DOHH2 (cell line): ENCODE results near the gene MYO18B.
A peak's percentile ranks its signal among the peaks of the same experiment; 100 is the strongest.

Source experiments
- H3F3A ChIP-seq: fragments of 200-600 bp; sonication (generic), shearing (Covaris generic); 2 replicates; pipeline ENCODE4 v1.6.0; 2016; ENCODE audit warnings: antibody characterized with exemption, mild to moderate bottlenecking; ENCODE audit not compliant: control insufficient read depth, insufficient read depth
- H3K27ac ChIP-seq: fragments of 200-600 bp; sonication (generic); 2 replicates; pipeline ENCODE4 v1.5.1; 2014; ENCODE audit warnings: low read depth, mild to moderate bottlenecking, low read length, moderate library complexity
- H3K27me3 ChIP-seq: fragments of 200-600 bp; sonication (generic); 2 replicates; pipeline ENCODE4 v1.6.1; 2014; ENCODE audit warnings: mild to moderate bottlenecking, low read length, mixed read lengths; ENCODE audit not compliant: control insufficient read depth
- H3K36me3 ChIP-seq: fragments of 200-600 bp; sonication (generic); 2 replicates; pipeline ENCODE4 v1.6.1; 2014; ENCODE audit warnings: mild to moderate bottlenecking, low read length, moderate library complexity, mixed read lengths; ENCODE audit not compliant: control insufficient read depth
- H3K4me1 ChIP-seq: fragments of 200-600 bp; sonication (generic); 2 replicates; pipeline ENCODE4 v1.6.1; 2014; ENCODE audit warnings: mild to moderate bottlenecking, low read length, mixed read lengths; ENCODE audit not compliant: control insufficient read depth
- H3K4me2 ChIP-seq: fragments of 200-600 bp; sonication (generic); 2 replicates; pipeline ENCODE4 v1.6.0; 2014; ENCODE audit warnings: mild to moderate bottlenecking, low read length, moderate library complexity
- H3K4me3 ChIP-seq: fragments of 200-600 bp; sonication (generic); 2 replicates; pipeline ENCODE4 v1.5.1; 2014; ENCODE audit warnings: mild to moderate bottlenecking, low read length, mixed read lengths
- H3K79me2 ChIP-seq: fragments of 200-600 bp; sonication (generic); 2 replicates; pipeline ENCODE4 v1.6.1; 2014; ENCODE audit warnings: mild to moderate bottlenecking, low read length, mixed read lengths; ENCODE audit not compliant: control insufficient read depth
- H3K9me2 ChIP-seq: fragments of 200-600 bp; sonication (generic); replicated peaks from 2 replicates; pipeline ENCODE4 v1.6.1; 2014; ENCODE audit warnings: mild to moderate bottlenecking, low read length, mixed read lengths; ENCODE audit not compliant: control insufficient read depth
- H3K9me3 ChIP-seq: fragments of 200-600 bp; sonication (generic); 2 replicates; pipeline ENCODE4 v1.6.1; 2014; ENCODE audit warnings: antibody characterized with exemption, low read length, mixed read lengths; ENCODE audit not compliant: control insufficient read depth, insufficient read depth
- H4K20me1 ChIP-seq: fragments of 200-600 bp; sonication (generic); 2 replicates; pipeline ENCODE4 v1.6.0; 2014; ENCODE audit warnings: low read depth, mild to moderate bottlenecking, antibody characterized with exemption, low read length, moderate library complexity; ENCODE audit not compliant: control insufficient read depth, insufficient read depth
- CTCF ChIP-seq: fragments of 200-600 bp; sonication (generic); IDR thresholded peaks from one replicate; pipeline ENCODE4 v1.5.1; 2014; ENCODE audit warnings: antibody characterized with exemption, mild to moderate bottlenecking, low read depth, low read length; ENCODE audit not compliant: poor library complexity, severe bottlenecking
- EZH2phosphoT487 ChIP-seq: fragments of 200-600 bp; sonication (generic); IDR thresholded peaks from 2 replicates; pipeline ENCODE4 v1.6.1; 2017; ENCODE audit warnings: borderline replicate concordance, mild to moderate bottlenecking, antibody characterized with exemption, low read length, moderate library complexity, mixed read lengths

The MYO18B gene

DNA sequence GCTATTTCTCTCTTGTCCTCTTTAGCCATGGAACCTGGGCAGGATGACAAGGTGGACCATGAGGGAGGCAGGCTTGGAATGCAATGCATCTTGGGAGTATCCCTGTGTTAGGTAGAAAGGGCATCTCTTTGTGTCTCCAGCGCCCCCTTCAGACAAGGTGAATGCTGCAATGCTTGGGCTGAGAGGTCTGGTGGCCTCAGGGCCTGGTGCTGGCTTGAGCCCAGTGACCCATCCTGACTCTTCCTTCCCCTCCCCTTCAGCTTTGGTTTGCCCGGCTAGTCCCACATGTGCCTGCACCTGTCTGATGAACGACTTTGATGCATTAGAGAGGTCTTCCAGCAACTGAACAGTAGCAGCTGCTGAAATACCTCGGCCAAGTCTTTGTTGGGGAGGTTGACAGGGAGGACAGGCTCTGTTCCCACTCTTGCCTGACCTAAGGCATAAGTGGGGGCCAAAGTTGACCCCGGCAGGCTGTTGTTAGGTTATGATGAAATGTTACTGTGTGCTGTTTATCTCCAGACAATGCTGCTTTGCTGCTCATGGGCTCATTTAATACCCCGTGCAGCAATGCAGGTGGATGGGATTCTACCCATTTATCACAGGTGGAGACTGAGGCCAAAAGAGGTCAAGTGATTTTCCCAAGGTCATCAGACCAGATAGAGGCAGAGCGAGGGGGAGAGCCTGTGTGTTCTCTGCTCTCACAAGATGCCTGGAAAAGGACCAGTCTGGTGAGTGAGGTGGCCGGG lies 22.5 kb downstream of the MYO18B start:
- H3K9me3 ChIP-seq: peaks cover 11% of the 10 kb centered on the region
- H4K20me1 ChIP-seq: no peaks in the 10 kb centered on the region
- H3K4me3 ChIP-seq: no peak overlapping the region
- no peaks in the 10 kb centered on the region for H3K27me3 ChIP-seq
- H3K79me2 ChIP-seq: no peaks in the 10 kb centered on the region
- H3K4me1 ChIP-seq: no peaks in the 10 kb centered on the region
- no peaks in the 10 kb centered on the region for H3K36me3 ChIP-seq
- no peaks in the 10 kb centered on the region for H3K9me2 ChIP-seq
- no peak overlapping the region for H3K27ac ChIP-seq
- H3F3A ChIP-seq: no peaks in the 10 kb centered on the region
- H3K4me2 ChIP-seq: no peak overlapping the region
- peak; percentile 23 for TF ChIP-seq CTCF
- TF ChIP-seq EZH2phosphoT487: no peak

DNA sequence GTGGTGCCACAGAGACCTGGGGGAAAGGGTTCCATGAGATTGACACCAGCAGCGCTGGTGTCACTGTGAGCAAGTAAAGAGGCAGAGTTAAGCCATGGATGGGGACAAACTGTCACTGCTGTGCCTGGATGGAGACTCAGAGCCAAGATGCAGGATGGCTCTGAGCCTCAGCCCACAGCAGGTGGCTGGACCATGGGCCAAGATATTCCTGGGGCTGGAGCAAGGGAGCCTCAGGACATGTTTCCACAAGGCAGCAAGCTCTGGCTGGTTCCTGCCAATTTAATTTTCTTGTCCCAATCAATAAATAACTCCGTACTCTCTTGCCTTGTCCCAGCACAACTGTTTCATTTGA lies 23.0 kb downstream of the MYO18B start:
- Histone ChIP-seq H3K4me2 (no peak overlapping the region), H3K9me2 (no peaks in the 10 kb centered on the region), H3F3A (no peaks in the 10 kb centered on the region), H3K79me2 (no peaks in the 10 kb centered on the region), H3K27me3 (no peaks in the 10 kb centered on the region), H3K9me3 (peaks cover 11% of the 10 kb centered on the region), H4K20me1 (no peaks in the 10 kb centered on the region), H3K4me3 (no peak overlapping the region), H3K36me3 (no peaks in the 10 kb centered on the region), H3K4me1 (no peaks in the 10 kb centered on the region), H3K27ac (no peak overlapping the region)
- TF ChIP-seq CTCF (no peak), EZH2phosphoT487 (no peak)

DNA sequence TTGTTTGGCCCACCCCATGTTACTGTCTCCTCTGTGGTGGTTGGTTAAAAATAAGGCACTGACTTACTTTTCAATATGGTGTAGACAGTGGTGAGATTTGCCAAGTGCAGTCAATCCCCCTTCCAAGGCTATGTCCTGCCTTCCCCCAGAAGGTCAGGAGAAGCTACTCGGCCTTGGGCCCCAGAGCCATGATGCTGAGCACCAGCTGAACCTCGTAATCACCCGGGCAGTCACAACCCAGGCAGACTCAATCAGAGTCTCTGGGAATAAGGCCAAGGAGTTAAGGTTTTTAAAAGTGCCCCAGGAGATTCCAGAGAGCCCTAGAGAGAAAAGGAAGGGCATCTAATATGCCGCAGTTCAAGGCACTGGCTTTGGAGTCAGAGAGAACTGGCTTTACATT lies 23.8 kb downstream of the MYO18B start:
- Histone ChIP-seq H3K36me3 (no peaks in the 10 kb centered on the region), H3K27ac (no peak overlapping the region), H3K9me3 (peaks cover 11% of the 10 kb centered on the region), H3K9me2 (no peaks in the 10 kb centered on the region), H3K4me2 (no peak overlapping the region), H3K4me1 (no peaks in the 10 kb centered on the region), H3K27me3 (no peaks in the 10 kb centered on the region), H4K20me1 (no peaks in the 10 kb centered on the region), H3K79me2 (no peaks in the 10 kb centered on the region), H3F3A (no peaks in the 10 kb centered on the region), H3K4me3 (no peak overlapping the region)
- TF ChIP-seq EZH2phosphoT487: no peak
- TF ChIP-seq CTCF: no peak
